H9 (cell line): Measurements from ENCODE around the gene RSPH3. TPM values are rescaled to one million over a fixed set of nuclear protein-coding genes. Genes with fewer than 3 reads are reported as not detected.

ENCODE experiments used
- DNase-seq: peaks from one replicate; pipeline ENCODE4 v3.0.0-alpha.2; 2017
- H2AFZ ChIP-seq: one replicate; pipeline ENCODE4 v1.6.1; 2013; ENCODE audit warnings: mild to moderate bottlenecking, low read length, control low read depth, moderate library complexity
- H2AK5ac ChIP-seq: 2 replicates; pipeline ENCODE4 v1.6.1; 2013; ENCODE audit warnings: low read length, control low read depth, mixed read lengths; ENCODE audit not compliant: insufficient read length
- H2BK120ac ChIP-seq: one replicate; pipeline ENCODE4 v1.6.1; 2013; ENCODE audit warnings: low read depth, mild to moderate bottlenecking, low read length, control low read depth, inconsistent platforms; ENCODE audit not compliant: poor library complexity, severe bottlenecking
- H2BK12ac ChIP-seq: 2 replicates; pipeline ENCODE4 v1.6.1; 2013; ENCODE audit warnings: low read length, control low read depth, mixed read lengths, low read depth; ENCODE audit not compliant: insufficient read length
- H2BK15ac ChIP-seq: 2 replicates; pipeline ENCODE4 v1.6.1; 2013; ENCODE audit warnings: low read depth, low read length, control low read depth
- H2BK20ac ChIP-seq: one replicate; pipeline ENCODE4 v1.6.1; 2013; ENCODE audit warnings: low read depth, mild to moderate bottlenecking, low read length, control low read depth, inconsistent platforms; ENCODE audit not compliant: poor library complexity, severe bottlenecking
- H2BK5ac ChIP-seq: 2 replicates; pipeline ENCODE4 v1.6.1; 2013; ENCODE audit warnings: low read length, control low read depth, mixed read lengths; ENCODE audit not compliant: insufficient read length
- H3K14ac ChIP-seq: 2 replicates; pipeline ENCODE4 v1.6.1; 2013; ENCODE audit warnings: low read length, control low read depth; ENCODE audit not compliant: insufficient read depth
- H3K18ac ChIP-seq: 2 replicates; pipeline ENCODE4 v1.6.1; 2013; ENCODE audit warnings: low read depth, mild to moderate bottlenecking, mixed read lengths, low read length, control low read depth; ENCODE audit not compliant: insufficient read length
- H3K23ac ChIP-seq: 2 replicates; pipeline ENCODE4 v1.6.1; 2013; ENCODE audit warnings: low read length, control low read depth, mixed read lengths, low read depth; ENCODE audit not compliant: insufficient read length
- H3K23me2 ChIP-seq: 2 replicates; pipeline ENCODE4 v1.6.1; 2013; ENCODE audit warnings: low read depth, mild to moderate bottlenecking, mixed read lengths, low read length, control low read depth; ENCODE audit not compliant: insufficient read length, poor library complexity, severe bottlenecking
- H3K27ac ChIP-seq: 2 replicates; pipeline ENCODE4 v1.5.1; 2013; ENCODE audit warnings: low read length, control low read depth, mixed read lengths, low read depth; ENCODE audit not compliant: insufficient read length
- H3K27me3 ChIP-seq: 2 replicates; pipeline ENCODE4 v1.6.1; 2013; ENCODE audit warnings: low read length, control low read depth, inconsistent platforms; ENCODE audit not compliant: insufficient read depth
- H3K4ac ChIP-seq: 2 replicates; pipeline ENCODE4 v1.6.1; 2013; ENCODE audit warnings: low read depth, mild to moderate bottlenecking, control low read depth, inconsistent platforms, low read length, moderate library complexity
- H3K4me1 ChIP-seq: 2 replicates; pipeline ENCODE4 v1.6.1; 2013; ENCODE audit warnings: low read length, control low read depth, inconsistent platforms; ENCODE audit not compliant: insufficient read depth
- H3K4me2 ChIP-seq: 2 replicates; pipeline ENCODE4 v1.6.1; 2013; ENCODE audit warnings: low read length, control low read depth, mixed read lengths; ENCODE audit not compliant: insufficient read length, insufficient read depth
- H3K56ac ChIP-seq: 2 replicates; pipeline ENCODE4 v1.6.1; 2013; ENCODE audit warnings: low read depth, mild to moderate bottlenecking, mixed read lengths, low read length, control low read depth; ENCODE audit not compliant: insufficient read length
- H3K79me1 ChIP-seq: 2 replicates; pipeline ENCODE4 v1.6.1; 2013; ENCODE audit warnings: low read depth, mild to moderate bottlenecking, moderate library complexity, low read length, control low read depth, inconsistent platforms; ENCODE audit not compliant: insufficient read depth, poor library complexity, severe bottlenecking
- H3K79me2 ChIP-seq: 2 replicates; pipeline ENCODE4 v1.6.1; 2013; ENCODE audit warnings: low read length, control low read depth, inconsistent platforms; ENCODE audit not compliant: insufficient read depth
- H3K9ac ChIP-seq: 2 replicates; pipeline ENCODE4 v1.6.1; 2013; ENCODE audit warnings: low read length, control low read depth, mixed read lengths; ENCODE audit not compliant: insufficient read length; ENCODE audit errors: extremely low read depth
- H3K9me3 ChIP-seq: one replicate; pipeline ENCODE4 v1.6.1; 2013; ENCODE audit warnings: low read depth, low read length, inconsistent platforms; ENCODE audit not compliant: control insufficient read depth
- H3T11ph ChIP-seq: one replicate; pipeline ENCODE4 v1.6.1; 2013; ENCODE audit warnings: mild to moderate bottlenecking, low read length, control low read depth, inconsistent platforms
- H4K20me1 ChIP-seq: one replicate; pipeline ENCODE4 v1.6.1; 2013; ENCODE audit not compliant: control insufficient read depth, insufficient read length, insufficient read depth
- H4K5ac ChIP-seq: 2 replicates; pipeline ENCODE4 v1.6.1; 2013; ENCODE audit warnings: low read depth, mild to moderate bottlenecking, mixed read lengths, low read length, control low read depth; ENCODE audit not compliant: insufficient read length
- H4K8ac ChIP-seq: replicated peaks from 2 replicates; pipeline ENCODE4 v1.6.1; 2013; ENCODE audit warnings: low read length, control low read depth, mixed read lengths, low read depth; ENCODE audit not compliant: insufficient read length
- H4K91ac ChIP-seq: 2 replicates; pipeline ENCODE4 v1.6.1; 2013; ENCODE audit warnings: low read depth, mild to moderate bottlenecking, moderate library complexity, mixed read lengths, low read length, control low read depth; ENCODE audit not compliant: insufficient read length
- H3K27ac Mint-ChIP-seq, 3 experiments: 2 replicates in 2 of 3; 3 replicates in 1 of 3; pipeline ENCODE4 v1.8.0; 2020 to 2021; ENCODE audit warnings: mixed read lengths in 3 of 3, mild to moderate bottlenecking in 1 of 3, moderate library complexity in 1 of 3
- H3K27me3 Mint-ChIP-seq: 2 replicates; pipeline ENCODE4 v1.8.0; 2021; ENCODE audit warnings: low read depth, mild to moderate bottlenecking, moderate library complexity, mixed read lengths
- H3K36me3 Mint-ChIP-seq, 3 experiments: 2 replicates in 2 of 3; 3 replicates in 1 of 3; pipeline ENCODE4 v1.8.0; 2020 to 2021; ENCODE audit warnings: low read depth in 3 of 3, mixed read lengths in 3 of 3; ENCODE audit not compliant: insufficient read depth in 1 of 3
- H3K4me1 Mint-ChIP-seq, 2 experiments: 2 replicates each; pipeline ENCODE4 v1.8.0; 2020; ENCODE audit warnings: mixed read lengths in 2 of 2
- H3K4me3 Mint-ChIP-seq, 2 experiments: 2 replicates in 1 of 2; 3 replicates in 1 of 2; pipeline ENCODE4 v1.8.0; 2020 to 2021; ENCODE audit warnings: mild to moderate bottlenecking in 2 of 2, mixed read lengths in 2 of 2, moderate library complexity in 1 of 2
- H3K9me3 Mint-ChIP-seq, 2 experiments: 2 replicates in 1 of 2; 3 replicates in 1 of 2; pipeline ENCODE4 v1.8.0; 2020; ENCODE audit warnings: mild to moderate bottlenecking in 2 of 2, mixed read lengths in 2 of 2, moderate library complexity in 1 of 2
- CTCF ChIP-seq: fragments of 200-600 bp; sonication (generic); conservative IDR thresholded peaks from 3 replicates; pipeline ENCODE4 v1.8.0; 2021; ENCODE audit warnings: antibody characterized with exemption, mild to moderate bottlenecking
- whole genome bisulfite sequencing: extraction: QIAGEN DNeasy Blood & Tissue Kit; methylation state at CpG from one replicate; pipeline ENCODE4 v1.1.7; 2013; ENCODE audit warnings: missing lambda C conversion rate, low lambda C conversion rate, mixed read lengths; ENCODE audit not compliant: insufficient read length; ENCODE audit errors: extremely low coverage; 5-methylcytosine and 5-hydroxymethylcytosine counted together
- total RNA-seq: library from RNA; stranded (reverse); gene quantifications from 2 replicates; pipeline ENCODE4 v1.2.1, GENCODE V29; 2021

The RSPH3 gene
- total RNA-seq, 1 experiment from 2014 or later = 2.2 TPM

- no peak overlapping the region for H3K9ac ChIP-seq
- no peak overlapping the region for H2BK12ac ChIP-seq
- no peaks in the 10 kb centered on the region for H3K27me3 Mint-ChIP-seq
- no peak overlapping the region for H3K56ac ChIP-seq
- no peak overlapping the region for H3K27ac Mint-ChIP-seq
- no peaks in the 10 kb centered on the region; a peak in 1 of 4 replicates for H3K4me1 Mint-ChIP-seq
- no peak overlapping the region for H2BK120ac ChIP-seq
- no peaks in the 10 kb centered on the region for H3K79me1 ChIP-seq
- no peak overlapping the region for H2AK5ac ChIP-seq
- no peak overlapping the region for H3K18ac ChIP-seq
- DNase-seq = no peak
- H2AFZ ChIP-seq = no peak overlapping the region
- H3K9me3 ChIP-seq = no peaks in the 10 kb centered on the region
- H3K23ac ChIP-seq = no peak overlapping the region
- H3K4me2 ChIP-seq = no peak overlapping the region
- no peak overlapping the region for H3K14ac ChIP-seq
- H3T11ph ChIP-seq = no peak overlapping the region
- H3K36me3 Mint-ChIP-seq = no peaks in the 10 kb centered on the region
- H3K9me3 Mint-ChIP-seq = no peaks in the 10 kb centered on the region
- no peak overlapping the region for H2BK20ac ChIP-seq
- H4K91ac ChIP-seq = no peak overlapping the region
- no peaks in the 10 kb centered on the region for H3K79me2 ChIP-seq
- H3K4me1 ChIP-seq = no peaks in the 10 kb centered on the region
- no peak overlapping the region for H4K8ac ChIP-seq
- no peak overlapping the region for H3K27ac ChIP-seq
- H3K27me3 ChIP-seq = no peaks in the 10 kb centered on the region
- H4K20me1 ChIP-seq = no peaks in the 10 kb centered on the region
- H3K23me2 ChIP-seq = no peaks in the 10 kb centered on the region
- no peak overlapping the region for H3K4me3 Mint-ChIP-seq
- H2BK15ac ChIP-seq = no peak overlapping the region
- TF ChIP-seq CTCF = no peak
- no peak overlapping the region for H4K5ac ChIP-seq
- no peak overlapping the region for H3K4ac ChIP-seq
- H2BK5ac ChIP-seq = no peak overlapping the region
- no CpG with 5 or more reads among the region's 14 CpGs for WGBS
These were observed 36.7 kb upstream of the RSPH3 start for GRCh38 chr6:159036673-159037072.
